Measurements from ENCODE around the gene GABRG3.
"Not testable (repeated sequence)": the region's sequence is repeated elsewhere in the genome, so short reads cannot be mapped to it uniquely, and the experiment has no call there.

The GABRG3 gene

GRCh38 chr15:27003003-27003402, 32.0 kb downstream of the GABRG3 start:
- DNase-seq = not testable (repeated sequence)

- DNase-seq = not testable (repeated sequence)
Observed at GRCh38 chr15:27004226-27004625, 33.2 kb downstream of the GABRG3 start.

- peak; percentile 71 for DNase-seq
Observed at GRCh38 chr15:27017168-27017809, 46.3 kb downstream of the GABRG3 start.

- no peak for DNase-seq
Observed at GRCh38 chr15:27019687-27020086, 48.7 kb downstream of the GABRG3 start.

- DNase-seq = no peak
Observed at GRCh38 chr15:27025481-27025966, 54.5 kb downstream of the GABRG3 start.

- DNase-seq = no peak
Observed at GRCh38 chr15:27027229-27027628, 56.2 kb downstream of the GABRG3 start.

- DNase-seq = peak; percentile 37
Observed at GRCh38 chr15:27028858-27029477, 58.0 kb downstream of the GABRG3 start.

- no peak for DNase-seq
Observed at GRCh38 chr15:27036210-27036609, 65.2 kb downstream of the GABRG3 start.

- no peak for DNase-seq
Observed at GRCh38 chr15:27037501-27037900, 66.5 kb downstream of the GABRG3 start.

GRCh38 chr15:27039152-27039551, 68.2 kb downstream of the GABRG3 start:
- no peak for DNase-seq

GRCh38 chr15:27042230-27042629, 71.2 kb downstream of the GABRG3 start:
- DNase-seq = no peak

GRCh38 chr15:27042646-27043045, 71.7 kb downstream of the GABRG3 start:
- no peak for DNase-seq

- DNase-seq = no peak
Observed at GRCh38 chr15:27043770-27044169, 72.8 kb downstream of the GABRG3 start.

- no peak for DNase-seq
Observed at GRCh38 chr15:27045796-27046195, 74.8 kb downstream of the GABRG3 start.

GRCh38 chr15:27046880-27047279, 75.9 kb downstream of the GABRG3 start:
- DNase-seq = no peak

GRCh38 chr15:27050163-27050562, 79.2 kb downstream of the GABRG3 start:
- no peak for DNase-seq

- DNase-seq = no peak
Observed at GRCh38 chr15:27054426-27054825, 83.4 kb downstream of the GABRG3 start.

GRCh38 chr15:27057904-27058645, 87.1 kb downstream of the GABRG3 start:
- DNase-seq = no peak

GRCh38 chr15:27058939-27059338, 88.0 kb downstream of the GABRG3 start:
- no peak for DNase-seq

GRCh38 chr15:27059610-27060202, 88.7 kb downstream of the GABRG3 start:
- DNase-seq = peak; percentile 71

- peak; percentile 25 for DNase-seq
Observed at GRCh38 chr15:27061739-27062138, 90.8 kb downstream of the GABRG3 start.

- DNase-seq = no peak
Observed at GRCh38 chr15:27062951-27063350, 92.0 kb downstream of the GABRG3 start.

- no peak for DNase-seq
Observed at GRCh38 chr15:27064080-27064479, 93.1 kb downstream of the GABRG3 start.

GRCh38 chr15:27065151-27065550, 94.2 kb downstream of the GABRG3 start:
- no peak for DNase-seq

Data from NCI-H69 (cell line).